ENCODE results near the gene KLLN. TPM values are rescaled to one million over a fixed set of nuclear protein-coding genes. Genes with fewer than 3 reads are reported as not detected.
A peak's percentile ranks its signal among the peaks of the same experiment; 100 is the strongest.

Gene KLLN
- total and polyA plus RNA-seq, 2 of the 13 experiments (the other 11 are each of a cell fraction or from before 2014, with no cell fraction given), result 0.08 to 0.44 TPM

GRCh38 chr10:87861953-87862678 is 1.2 kb downstream of the KLLN start (continued):
- TF ChIP-seq ZSCAN22 (CRISPR knock-in tag; IDR thresholded peaks at IDR 0.05) (peak; percentile 42; the same call in 1 of the 2 replicates), SMYD3 (CRISPR knock-in tag; IDR thresholded peaks at IDR 0.05) (peak; percentile 68; the same call in 1 of the 2 replicates), NFKB2 (CRISPR knock-in tag; IDR thresholded peaks at IDR 0.05; ENCODE audit: borderline replicate concordance) (peak; percentile 84; the same call in 1 of the 2 replicates), ZNF343 (CRISPR knock-in tag; IDR thresholded peaks at IDR 0.05) (peak; percentile 84), ZNF841 (CRISPR knock-in tag; IDR thresholded peaks at IDR 0.05; ENCODE audit: borderline replicate concordance) (no peak), SKIL (CRISPR knock-in tag; IDR thresholded peaks at IDR 0.05; ENCODE audit: borderline replicate concordance) (peak; percentile 58), TOPORS (CRISPR knock-in tag; IDR thresholded peaks at IDR 0.05) (peak; percentile 89; the same call in 1 of the 2 replicates), TAF1 (CRISPR knock-in tag; IDR thresholded peaks at IDR 0.05) (peak; percentile 92), ZNF768 (CRISPR knock-in tag; IDR thresholded peaks at IDR 0.05) (peak; percentile 76), ARNT2 (CRISPR knock-in tag; IDR thresholded peaks at IDR 0.05; ENCODE audit: low read depth) (peak; percentile 59), DBP (CRISPR knock-in tag; IDR thresholded peaks at IDR 0.05; ENCODE audit: not compliant biosample characterization) (no peak), TRAFD1 (CRISPR knock-in tag; IDR thresholded peaks at IDR 0.05; ENCODE audit: borderline replicate concordance) (peak; percentile 91; the same call in 1 of the 2 replicates), MXD1 (CRISPR knock-in tag; IDR thresholded peaks at IDR 0.05) (peak; percentile 85; the same call in 1 of the 2 replicates), ZKSCAN8 (CRISPR knock-in tag; IDR thresholded peaks at IDR 0.05; ENCODE audit: borderline replicate concordance) (0 out of 2 replicates have a peak, but pooled peaks have one; percentile 67), KLF12 (CRISPR knock-in tag; IDR thresholded peaks at IDR 0.05; ENCODE audit: borderline replicate concordance) (peak; percentile 94), ZC3H4 (CRISPR knock-in tag; IDR thresholded peaks at IDR 0.05; ENCODE audit: borderline replicate concordance) (no peak), ZFAT (CRISPR knock-in tag; conservative IDR thresholded peaks at IDR 0.05) (peak; percentile 63; the same call in 1 of the 2 replicates), RFXANK (CRISPR knock-in tag; IDR thresholded peaks at IDR 0.05) (no peak), HINFP (CRISPR knock-in tag; IDR thresholded peaks at IDR 0.05; ENCODE audit: low read depth) (peak; percentile 86), PRPF4 (IDR thresholded peaks at IDR 0.05; ENCODE audit: low read depth, low read length, poor library complexity, severe bottlenecking) (no peak), ZMYM3 (CRISPR knock-in tag; IDR thresholded peaks at IDR 0.05) (peak; percentile 85), SAFB2 (CRISPR knock-in tag; IDR thresholded peaks at IDR 0.05; ENCODE audit: borderline replicate concordance, low read depth) (peak; percentile 66; the same call in 1 of the 2 replicates), ZFP37 (CRISPR knock-in tag; IDR thresholded peaks at IDR 0.05; ENCODE audit: borderline replicate concordance) (peak; percentile 35; the same call in 1 of the 2 replicates)

All from HepG2 (cell line).